Activated CD8-positive, alpha-beta memory T cell treated with anti-CD3 and anti-CD28 coated beads for 24 hours (primary cell): ENCODE measurements around the gene SULT1A3.
"Not testable (repeated sequence)": the region's sequence is repeated elsewhere in the genome, so short reads cannot be mapped to it uniquely, and the experiment has no call there.

Experiments
- DNase-seq: peaks from one replicate; pipeline ENCODE4 v3.0.0-alpha.2; 2020

SULT1A3 gene

DNA sequence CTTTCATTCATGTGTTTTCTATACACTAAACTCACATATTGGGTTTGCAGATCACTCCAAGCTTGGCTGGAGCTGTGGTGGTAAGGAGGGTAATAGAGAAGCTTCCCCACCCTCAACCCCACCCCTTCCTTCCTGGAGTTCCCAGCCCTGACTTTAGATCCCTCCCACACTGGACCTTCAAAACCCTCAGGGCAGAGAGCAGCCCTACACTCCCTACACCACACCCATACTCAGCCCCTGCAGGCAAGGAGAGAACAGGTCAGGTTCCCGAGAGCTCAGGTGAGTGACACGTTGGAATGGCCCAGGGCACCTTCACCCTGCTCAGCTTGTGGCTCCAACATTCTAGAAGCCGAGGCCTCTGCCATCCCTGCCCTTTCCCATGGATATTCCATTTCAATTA, at the start of gene SULT1A3:
TSS of gene SULT1A3 (plus strand) at position 207 of the 400 bp plus-strand sequence. CDS start 1,474 bp downstream, outside the sequence.
- DNase-seq, result not testable (repeated sequence)

DNA sequence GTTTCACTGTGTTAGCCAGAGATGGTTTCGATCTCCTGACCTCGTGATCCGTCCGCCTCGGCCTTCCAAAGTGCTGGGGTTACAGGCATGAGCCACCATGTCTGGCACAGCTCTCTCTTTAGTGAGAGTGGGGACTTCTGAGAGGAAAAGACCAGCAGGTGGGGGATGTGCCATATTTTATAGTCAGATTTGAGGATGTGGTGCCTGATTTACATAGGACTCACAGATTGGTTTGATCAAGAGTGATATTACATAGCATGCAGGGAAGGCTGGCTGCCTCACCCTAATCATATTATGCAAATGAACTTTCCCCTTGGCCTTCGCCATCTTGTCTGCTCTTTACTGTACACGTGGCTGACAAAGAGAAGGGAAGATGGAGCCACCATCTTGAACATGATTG, 48.0 kb upstream of the SULT1A3 start:
- no peak for DNase-seq

DNA sequence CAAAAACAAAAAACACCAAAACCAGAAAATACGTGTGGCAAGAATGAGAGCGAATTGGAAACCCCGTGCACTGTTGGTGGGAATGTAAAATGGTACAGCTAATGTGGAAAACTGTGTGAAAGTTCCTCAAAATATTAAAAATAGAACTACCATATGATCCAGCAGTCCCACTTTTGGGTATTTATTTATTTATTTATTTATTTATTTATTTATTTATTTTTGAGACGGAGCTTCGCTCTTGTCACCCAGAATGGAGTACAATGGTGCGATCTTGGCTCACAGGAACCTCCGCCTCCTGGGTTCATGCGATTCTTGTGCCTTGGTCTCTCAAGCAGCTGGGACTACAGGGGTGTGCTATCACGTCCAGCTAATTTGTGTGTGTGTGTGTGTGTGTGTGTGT, 46.5 kb upstream of the SULT1A3 start:
- DNase-seq, result no peak

GRCh38 chr16:30155188-30155587, 43.9 kb upstream of the SULT1A3 start:
- DNase-seq, result no peak

GRCh38 chr16:30157214-30157613, 41.8 kb upstream of the SULT1A3 start:
- no peak for DNase-seq

DNA sequence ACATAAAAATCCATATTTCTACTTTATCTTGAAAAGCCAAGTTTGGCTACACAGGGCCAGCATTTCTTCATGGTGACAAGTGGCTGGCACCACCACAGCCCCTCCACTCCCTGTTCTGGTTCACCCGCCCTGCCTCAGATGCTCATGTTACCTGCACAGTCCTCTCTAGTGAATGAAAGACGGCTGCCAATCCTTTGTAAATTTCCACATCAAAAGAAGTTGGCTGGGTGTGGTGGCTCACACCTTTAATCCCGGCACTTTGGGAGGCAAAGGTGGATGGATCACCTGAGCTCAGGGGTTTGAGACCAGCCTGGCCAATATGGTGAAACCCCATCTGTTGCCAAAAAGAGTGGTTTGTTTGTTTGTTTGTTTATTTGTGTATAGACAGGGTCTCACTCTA, 35.5 kb upstream of the SULT1A3 start:
- no peak for DNase-seq

GRCh38 chr16:30166202-30166902, 32.7 kb upstream of the SULT1A3 start:
- no peak for DNase-seq

DNA sequence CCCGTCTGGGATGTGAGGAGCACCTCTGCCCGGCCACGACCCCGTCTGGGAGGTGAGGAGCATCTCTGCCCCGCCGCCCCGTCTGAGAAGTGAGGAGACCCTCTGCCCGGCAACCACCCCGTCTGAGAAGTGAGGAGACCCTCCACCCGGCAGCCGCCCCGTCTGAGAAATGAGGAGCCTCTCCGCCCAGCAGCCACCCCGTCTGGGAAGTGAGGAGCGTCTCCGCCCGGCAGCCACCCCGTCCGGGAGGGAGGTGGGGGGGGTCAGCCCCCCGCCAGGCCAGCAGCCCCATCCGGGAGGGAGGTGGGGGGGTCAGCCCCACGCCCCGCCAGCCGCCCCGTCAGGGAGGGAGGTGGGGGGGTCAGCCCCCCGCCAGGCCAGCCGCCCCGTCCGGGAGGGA, 30.3 kb upstream of the SULT1A3 start:
- DNase-seq, result not testable (repeated sequence)

DNA sequence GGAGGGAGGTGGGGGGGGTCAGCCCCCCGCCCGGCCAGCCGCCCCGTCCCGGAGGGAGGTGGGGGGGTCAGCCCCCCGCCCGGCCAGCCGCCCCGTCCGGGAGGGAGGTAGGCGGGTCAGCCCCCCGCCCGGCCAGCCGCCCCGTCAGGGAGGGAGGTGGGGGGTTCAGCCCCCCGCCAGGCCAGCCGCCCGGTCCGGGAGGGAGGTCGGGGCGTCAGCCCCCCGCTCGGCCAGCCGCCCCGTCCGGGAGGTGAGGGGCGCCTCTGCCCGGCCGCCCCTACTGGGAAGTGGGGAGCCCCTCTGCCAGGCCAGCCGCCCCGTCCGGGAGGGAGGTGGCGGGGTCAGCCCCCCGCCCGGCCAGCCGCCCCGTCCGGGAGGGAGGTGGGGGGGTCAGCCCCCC, 29.6 kb upstream of the SULT1A3 start:
- DNase-seq, result not testable (repeated sequence)

- DNase-seq, result not testable (repeated sequence)
These were observed 28.9 kb upstream of the SULT1A3 start for GRCh38 chr16:30170145-30170544.

- DNase-seq, result no peak
These were observed 26.0 kb upstream of the SULT1A3 start for GRCh38 chr16:30173054-30173453.

DNA sequence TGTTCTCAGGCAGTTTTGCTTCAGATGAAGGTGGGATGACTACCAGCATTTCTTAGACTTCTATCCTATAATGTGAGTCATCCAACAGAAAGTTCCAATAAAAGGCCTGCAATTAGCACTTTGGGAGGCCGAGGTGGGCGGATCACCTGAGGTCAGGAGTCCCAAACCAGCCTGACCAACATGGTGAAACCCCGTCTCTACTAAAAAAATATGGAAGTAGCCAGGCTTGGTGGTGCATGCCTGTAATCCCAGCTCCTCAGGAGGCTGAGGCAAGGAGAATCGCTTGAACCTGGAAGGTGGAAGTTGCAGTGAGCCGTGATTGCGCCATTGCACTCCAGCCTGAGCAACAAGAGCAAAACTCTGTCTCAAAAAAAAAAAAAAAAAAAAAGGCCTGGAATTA, 22.2 kb upstream of the SULT1A3 start:
- not testable (repeated sequence) for DNase-seq

GRCh38 chr16:30179195-30179594, 19.9 kb upstream of the SULT1A3 start:
- DNase-seq, result no peak

GRCh38 chr16:30179931-30180330, 19.1 kb upstream of the SULT1A3 start:
- DNase-seq, result no peak

GRCh38 chr16:30180741-30181140, 18.3 kb upstream of the SULT1A3 start:
- DNase-seq, result no peak

GRCh38 chr16:30183233-30184095, 15.6 kb upstream of the SULT1A3 start, which contains the start of gene CORO1A:
Gene CORO1A, plus strand, starts transcription at chr16:30183602. Its CDS starts 1,608 bp downstream, at chr16:30185210.
- peak; percentile 95 for DNase-seq

- peak; percentile 89 for DNase-seq
These were observed 14.8 kb upstream of the SULT1A3 start for GRCh38 chr16:30184096-30184890.

DNA sequence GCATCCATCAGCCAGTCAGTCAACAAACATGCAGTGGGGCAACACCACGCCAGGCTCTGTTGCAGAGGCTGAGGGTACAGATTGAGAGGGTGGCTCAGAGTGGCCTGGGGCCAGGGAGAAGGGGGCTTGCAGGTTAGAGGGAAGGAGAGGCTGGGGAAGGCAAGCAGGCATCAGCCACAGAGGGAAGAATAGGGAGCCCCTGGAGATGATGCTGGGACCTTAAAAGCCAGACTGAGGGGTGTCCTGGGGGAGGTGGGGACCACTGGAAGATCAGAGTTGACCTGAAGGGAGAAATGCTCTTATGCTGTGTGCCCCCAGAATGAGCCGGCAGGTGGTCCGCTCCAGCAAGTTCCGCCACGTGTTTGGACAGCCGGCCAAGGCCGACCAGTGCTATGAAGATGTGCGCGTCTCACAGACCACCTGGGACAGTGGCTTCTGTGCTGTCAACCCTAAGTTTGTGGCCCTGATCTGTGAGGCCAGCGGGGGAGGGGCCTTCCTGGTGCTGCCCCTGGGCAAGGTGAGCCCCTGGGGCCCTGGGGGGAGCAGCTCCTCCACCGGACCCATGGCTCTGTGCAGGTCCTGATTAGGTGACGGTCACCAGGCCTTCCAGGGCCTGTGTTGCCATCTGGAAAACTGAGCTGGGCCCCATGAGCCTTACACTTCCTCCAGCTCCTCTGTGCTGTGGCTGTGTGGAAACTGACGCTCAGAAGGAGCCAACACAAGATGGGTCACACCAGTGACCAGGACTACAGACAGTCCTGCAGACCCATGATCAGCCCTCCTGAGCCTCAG, 14.0 kb upstream of the SULT1A3 start:
- DNase-seq, result peak; percentile 82

DNA sequence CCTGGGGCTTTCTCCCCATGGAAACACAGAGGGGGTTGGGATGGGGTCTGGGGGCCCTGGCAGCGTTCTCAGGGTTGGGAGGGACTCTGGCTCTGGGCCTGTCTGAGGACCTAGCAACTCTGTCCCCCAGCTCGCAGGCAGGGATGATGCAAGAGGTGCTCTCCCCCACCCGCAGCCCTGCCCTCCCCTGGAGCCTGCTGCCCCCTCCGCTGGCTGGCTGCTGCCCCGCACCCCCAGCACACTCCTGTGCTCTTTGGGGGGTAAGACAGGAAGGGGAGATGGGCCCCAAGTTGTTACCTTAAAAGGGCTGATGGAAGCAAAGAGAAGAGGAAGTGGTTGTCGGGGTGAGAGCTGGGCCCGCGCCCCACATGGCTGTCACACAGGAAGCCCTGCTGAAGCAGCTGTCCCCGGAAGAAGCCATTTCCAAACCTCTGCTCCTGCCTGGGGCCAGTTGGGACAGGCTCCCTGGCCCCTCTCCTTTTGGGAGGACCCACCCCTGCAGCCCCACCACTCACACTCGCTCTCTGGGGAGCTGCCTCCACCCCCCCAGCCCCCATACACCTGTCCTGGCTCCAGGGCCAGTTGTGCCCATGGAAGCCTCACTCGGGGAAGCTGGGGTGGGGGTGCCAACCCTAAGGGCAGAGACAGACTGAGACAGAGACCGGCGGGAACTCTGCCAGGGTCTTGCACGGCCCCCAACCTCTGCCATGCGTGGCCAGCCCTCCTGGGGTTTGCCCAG, 13.2 kb upstream of the SULT1A3 start:
- peak; percentile 92 for DNase-seq

DNA sequence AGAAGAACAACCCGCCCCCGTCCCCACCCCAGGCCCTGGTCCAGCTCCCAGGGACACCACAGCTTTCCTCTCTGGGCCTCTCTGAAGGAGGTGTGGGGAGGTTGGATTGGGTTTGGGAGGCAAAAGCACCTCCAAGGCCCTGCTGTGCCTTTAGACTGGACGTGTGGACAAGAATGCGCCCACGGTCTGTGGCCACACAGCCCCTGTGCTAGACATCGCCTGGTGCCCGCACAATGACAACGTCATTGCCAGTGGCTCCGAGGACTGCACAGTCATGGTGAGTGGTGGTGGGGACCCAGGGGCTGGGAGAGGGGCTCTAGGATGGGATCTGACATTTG, 12.6 kb upstream of the SULT1A3 start:
- DNase-seq, result peak; percentile 84

DNA sequence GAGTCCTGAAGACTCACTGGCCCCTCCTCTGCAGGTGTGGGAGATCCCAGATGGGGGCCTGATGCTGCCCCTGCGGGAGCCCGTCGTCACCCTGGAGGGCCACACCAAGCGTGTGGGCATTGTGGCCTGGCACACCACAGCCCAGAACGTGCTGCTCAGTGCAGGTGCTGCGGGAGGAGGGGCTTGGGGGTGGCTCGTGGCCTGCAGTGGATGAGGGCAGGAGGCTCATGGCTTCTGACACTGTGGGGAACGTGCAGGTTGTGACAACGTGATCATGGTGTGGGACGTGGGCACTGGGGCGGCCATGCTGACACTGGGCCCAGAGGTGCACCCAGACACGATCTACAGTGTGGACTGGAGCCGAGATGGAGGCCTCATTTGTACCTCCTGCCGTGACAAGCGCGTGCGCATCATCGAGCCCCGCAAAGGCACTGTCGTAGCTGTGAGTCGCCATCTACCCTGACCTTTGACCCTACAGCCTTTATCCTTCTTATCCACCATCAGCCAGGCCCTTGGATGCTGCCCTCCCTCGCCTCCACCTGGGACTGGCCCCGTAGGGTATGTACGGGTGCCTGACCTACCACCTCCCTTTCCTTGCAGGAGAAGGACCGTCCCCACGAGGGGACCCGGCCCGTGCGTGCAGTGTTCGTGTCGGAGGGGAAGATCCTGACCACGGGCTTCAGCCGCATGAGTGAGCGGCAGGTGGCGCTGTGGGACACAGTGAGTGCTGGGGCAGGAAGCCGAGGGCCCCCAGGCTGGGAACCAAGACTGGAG, 12.1 kb upstream of the SULT1A3 start:
- peak; percentile 97 for DNase-seq
